ENCODE measurements around the gene SIX2. TPM values are rescaled to one million over a fixed set of nuclear protein-coding genes. Genes with fewer than 3 reads are reported as not detected.

SIX2 gene
- total RNA-seq, 1 experiment from 2014 or later = not detected

DNA sequence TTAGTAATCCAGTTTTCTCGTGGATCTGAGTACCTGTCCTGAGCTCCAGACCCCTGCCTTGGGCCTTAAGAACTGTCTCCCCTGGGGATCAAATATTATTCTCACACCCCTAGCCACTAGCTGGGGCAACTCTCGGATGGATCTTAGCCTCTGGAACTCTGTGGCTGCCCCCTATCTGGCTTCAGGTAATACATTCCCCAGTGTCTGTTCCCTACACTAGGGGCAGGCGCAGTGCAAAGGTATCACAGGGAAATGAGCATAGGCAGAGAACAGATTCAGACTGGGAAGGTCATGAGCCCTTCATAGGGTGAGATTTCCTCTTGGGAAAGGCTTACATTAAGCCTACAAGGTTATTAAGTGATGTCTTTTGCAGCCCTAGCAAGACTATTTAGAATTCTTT, 11.2 kb upstream of the SIX2 start:
- no peak for DNase-seq (ENCODE audit: low spot score)

DNA sequence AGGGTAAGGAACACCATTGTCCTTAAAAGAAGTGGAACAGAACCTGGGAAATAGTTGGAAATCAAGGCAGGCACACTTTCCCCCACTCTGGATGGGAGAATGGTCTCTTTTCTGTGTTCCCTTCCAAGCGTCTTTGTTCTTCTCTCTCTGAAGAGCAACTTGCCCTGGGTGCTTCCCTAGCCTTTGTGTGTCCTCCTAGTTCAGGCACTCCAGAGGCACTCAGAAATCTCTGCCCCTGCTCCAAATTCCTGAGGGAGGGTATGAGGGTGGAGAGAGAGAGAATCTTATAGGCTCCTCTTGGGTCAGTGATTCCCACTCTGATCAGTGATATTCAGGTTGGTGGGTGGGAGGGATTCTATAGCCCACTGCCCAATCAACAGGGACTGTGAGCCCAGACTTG, 8.8 kb upstream of the SIX2 start:
- DNase-seq (ENCODE audit: low spot score) = no peak

DNA sequence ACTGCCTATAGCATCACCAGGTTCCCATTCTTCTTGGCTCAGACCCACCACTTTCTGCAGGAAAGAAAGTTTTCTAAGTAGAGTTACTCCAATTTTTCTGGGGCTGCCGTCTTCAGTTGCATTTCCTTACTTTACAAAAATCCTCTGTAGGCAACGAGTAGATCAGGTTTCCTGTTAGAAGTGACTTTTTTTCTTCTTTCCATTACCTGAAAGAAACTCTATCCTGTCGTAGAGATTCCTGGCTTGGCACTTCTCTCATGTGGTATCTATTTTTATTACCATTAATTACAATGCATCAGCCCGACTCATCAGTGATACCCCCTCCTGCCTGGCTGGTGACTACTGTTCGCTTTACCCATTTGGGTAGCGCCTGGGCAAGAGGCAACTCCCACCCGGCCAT, 5.6 kb upstream of the SIX2 start:
- no peak for DNase-seq (ENCODE audit: low spot score)

DNA sequence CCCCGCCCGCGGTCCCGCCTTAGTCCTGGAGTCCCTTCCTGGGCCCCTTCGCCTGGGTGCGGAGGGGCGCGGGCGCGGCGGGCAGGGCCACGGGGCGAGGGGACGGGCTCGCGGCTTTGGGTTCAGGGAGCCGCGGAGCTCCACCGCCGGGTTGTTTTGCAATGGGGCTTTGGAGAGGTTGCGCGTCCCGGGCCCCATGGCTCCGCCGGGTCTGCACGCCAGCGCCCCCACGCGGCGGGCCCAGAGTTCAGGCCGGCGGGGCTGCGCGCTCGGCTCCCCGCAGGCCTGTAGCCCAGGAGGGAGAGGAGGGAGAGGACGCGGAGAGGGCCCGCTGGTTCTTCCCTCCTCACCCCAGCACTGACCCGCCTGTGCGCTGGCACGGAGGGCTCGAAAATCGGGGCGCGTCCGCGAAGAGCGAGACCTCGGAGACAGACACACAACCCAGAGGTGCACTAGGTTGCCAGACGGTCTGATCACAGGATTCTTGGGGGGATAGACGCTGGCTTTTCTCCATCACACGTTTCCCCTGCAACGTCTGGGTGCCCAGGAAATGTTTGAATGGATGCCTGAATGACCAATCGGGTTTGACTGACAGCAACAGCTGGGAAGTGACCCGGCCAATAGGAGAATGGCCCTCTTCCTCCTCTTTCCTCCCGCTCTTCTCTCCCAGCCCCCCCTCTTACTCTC, 4.9 kb upstream of the SIX2 start:
- peak; percentile 71 for DNase-seq (ENCODE audit: low spot score)

DNA sequence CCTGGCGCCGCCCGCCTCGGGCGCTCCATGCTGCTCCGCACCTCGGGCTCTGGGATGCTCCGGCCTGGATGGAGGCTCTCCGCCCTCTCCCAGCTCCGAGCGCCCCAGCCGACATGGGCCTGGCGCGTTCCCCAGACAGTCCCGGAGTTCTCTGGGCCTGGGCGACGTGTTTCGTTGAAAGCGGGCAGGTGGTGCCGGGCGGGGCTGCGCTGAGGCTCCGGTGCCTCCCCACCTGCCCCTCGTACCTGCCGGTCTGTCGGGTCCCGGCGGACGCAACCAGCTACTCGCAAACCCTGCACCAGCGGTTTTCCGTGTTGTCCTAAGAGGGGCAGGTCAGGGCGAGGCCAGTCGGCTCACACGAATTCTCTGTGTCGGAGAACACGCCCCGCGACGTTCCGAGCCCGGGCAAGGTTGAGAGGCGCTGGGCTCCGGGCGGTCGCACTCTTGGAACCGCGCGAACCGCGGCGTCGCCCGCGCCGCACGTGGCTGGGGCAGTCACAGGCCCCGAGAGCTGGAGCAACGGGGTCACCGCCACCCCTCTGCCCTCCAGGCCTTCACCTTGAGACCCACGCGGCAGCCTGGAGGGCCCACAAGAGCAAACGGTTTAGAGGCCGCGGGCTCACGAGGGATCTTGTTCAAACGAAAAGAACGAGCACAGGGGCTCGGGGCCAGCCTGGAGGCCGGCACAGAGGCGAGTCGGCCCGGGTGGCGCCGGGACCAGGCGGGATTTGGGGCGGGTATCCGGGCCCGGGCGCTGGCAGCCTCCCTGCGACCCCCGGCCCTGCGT, 4.2 kb upstream of the SIX2 start:
- DNase-seq (ENCODE audit: low spot score) = no peak

DNA sequence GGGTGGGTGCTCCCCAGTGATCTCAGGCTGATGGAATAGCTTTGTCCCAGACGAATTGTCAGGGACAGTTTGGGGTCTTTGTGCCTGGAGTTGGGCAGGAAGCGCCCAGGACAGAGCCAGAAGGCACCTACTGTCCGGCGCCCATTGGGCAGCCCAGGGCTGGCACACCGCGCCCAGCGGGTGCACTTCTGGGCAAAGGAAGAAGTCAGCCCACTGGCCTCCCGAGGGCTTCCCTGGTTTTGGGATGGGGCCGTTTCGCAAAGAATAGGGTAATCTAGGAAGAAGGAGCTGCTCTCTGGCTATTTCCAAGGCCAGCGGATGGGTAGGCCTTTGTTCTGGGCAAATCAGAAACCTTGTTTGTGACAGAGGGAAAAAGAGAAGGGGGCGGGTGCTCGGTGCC, 3.5 kb upstream of the SIX2 start:
- no peak for DNase-seq (ENCODE audit: low spot score)

DNA sequence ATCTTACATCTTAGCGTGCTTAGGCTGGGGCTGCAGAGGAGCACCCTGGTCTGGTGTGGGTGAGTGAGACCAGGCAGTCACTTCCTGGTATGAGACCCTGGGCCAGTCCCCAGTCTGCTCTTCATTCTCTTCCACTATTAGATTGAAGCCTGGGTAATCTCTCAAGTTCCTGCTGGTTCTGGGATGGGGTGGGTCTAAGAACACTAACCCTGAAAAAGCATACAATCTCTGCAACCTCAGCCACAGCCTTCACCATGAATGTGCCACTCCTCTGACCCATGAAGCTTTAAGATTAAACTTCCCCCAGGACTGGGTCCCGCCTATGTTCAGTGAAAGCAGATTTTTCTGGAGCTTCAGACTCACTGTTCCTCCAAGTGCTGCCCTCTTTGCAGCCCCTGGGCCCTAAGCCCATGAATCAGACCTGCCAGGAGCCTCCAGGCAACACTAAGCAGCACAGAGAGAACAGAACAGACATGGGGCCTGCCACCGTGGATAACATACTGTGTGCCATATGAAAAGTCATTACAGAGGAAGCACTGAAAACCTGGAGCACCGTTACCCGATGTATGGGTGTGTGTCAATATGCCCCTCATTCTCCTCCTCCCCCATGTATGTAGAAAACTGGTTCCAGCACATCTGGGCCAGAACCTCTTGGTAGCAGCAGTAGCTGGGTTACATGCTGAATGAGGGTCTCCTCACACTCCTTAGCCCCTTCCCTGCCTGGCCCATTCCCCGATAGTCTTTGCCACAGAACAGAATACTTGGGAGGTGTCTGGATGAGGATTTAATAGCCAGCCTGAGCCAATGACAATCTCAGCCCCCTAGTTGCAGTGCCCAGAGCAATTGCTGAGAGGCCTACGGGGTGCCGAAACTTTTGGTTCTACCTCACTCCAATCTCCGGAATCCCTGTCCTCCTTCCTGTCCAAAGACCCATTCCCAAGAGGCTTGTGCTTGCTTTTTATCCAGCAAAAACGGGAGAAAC, 2.7 kb upstream of the SIX2 start:
- DNase-seq (ENCODE audit: low spot score) = no peak

DNA sequence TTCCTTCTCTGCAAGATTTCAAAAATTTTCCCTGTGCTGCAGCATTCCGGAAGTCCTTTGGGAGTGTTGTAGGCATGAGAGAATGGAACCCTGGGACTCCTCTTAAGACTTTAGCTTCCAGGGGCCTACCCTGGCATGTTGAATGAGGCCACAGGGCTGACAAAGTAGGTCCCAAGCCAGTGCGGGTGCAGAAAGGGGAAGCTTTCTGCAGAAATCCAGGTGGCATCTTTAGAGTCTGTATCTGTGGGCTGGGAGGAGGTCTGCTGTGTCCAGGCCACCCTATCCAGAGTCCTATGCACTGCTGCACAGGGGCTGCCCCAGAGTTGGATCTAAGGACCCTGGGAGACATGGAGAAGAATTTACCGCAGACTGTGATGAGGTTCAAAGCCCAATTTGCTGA, 1.9 kb upstream of the SIX2 start:
- DNase-seq (ENCODE audit: low spot score) = no peak

DNA sequence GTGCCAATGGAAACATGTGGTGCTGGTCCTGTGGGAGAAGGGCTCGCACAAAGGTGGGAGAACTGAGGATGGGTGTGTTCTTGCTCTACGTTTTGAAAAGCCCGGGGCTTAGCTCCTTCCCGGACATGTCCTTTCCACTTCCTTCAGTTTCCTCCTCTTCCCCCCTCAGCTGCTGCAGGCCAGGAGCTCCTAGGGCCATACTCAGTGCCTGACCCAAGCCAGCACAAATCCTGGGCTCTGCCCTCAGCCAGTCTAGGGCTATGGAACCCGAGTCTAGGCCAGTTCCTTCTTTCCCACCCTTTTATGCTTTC, 1.4 kb upstream of the SIX2 start:
- no peak for DNase-seq (ENCODE audit: low spot score)

DNA sequence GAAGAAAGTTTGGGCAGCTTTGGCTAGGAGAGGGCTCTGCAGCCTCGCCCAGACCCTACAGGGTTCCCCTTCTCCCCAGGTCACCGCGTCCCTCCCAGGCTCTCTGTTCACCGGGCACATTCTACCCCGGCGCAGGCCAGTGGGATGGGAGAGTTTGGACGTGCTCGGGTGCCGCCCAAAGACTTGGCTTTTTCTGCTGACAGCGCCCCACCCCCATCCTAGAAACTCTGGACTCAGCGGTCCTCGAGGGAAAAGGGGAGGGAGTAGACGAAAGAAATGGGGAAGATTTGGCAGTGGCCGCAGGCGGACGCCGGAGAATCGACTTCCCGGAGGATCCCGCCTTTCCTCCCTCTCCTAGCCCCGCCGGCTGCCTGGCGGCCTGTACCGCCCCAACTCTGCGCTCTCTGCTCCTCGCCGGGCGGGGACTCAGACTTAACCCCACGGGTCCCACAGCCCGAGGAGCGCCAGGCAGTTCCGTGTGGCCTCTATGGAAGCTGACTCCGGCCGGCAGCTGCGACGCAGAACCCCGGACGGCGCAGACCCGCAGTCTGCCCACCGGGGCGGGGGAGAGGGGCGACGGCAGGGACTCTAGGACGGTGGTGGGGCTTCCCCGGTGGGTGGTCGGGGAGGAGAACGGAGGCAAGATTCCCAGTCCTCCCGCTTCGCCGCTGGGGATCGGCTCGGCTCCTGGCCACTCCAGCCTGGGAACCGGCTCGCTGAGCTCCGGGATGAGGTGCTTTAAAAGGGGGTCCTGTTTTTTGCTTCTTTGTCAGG, 863 bp upstream of the SIX2 start:
- peak; percentile 22 for DNase-seq (ENCODE audit: low spot score)

DNA sequence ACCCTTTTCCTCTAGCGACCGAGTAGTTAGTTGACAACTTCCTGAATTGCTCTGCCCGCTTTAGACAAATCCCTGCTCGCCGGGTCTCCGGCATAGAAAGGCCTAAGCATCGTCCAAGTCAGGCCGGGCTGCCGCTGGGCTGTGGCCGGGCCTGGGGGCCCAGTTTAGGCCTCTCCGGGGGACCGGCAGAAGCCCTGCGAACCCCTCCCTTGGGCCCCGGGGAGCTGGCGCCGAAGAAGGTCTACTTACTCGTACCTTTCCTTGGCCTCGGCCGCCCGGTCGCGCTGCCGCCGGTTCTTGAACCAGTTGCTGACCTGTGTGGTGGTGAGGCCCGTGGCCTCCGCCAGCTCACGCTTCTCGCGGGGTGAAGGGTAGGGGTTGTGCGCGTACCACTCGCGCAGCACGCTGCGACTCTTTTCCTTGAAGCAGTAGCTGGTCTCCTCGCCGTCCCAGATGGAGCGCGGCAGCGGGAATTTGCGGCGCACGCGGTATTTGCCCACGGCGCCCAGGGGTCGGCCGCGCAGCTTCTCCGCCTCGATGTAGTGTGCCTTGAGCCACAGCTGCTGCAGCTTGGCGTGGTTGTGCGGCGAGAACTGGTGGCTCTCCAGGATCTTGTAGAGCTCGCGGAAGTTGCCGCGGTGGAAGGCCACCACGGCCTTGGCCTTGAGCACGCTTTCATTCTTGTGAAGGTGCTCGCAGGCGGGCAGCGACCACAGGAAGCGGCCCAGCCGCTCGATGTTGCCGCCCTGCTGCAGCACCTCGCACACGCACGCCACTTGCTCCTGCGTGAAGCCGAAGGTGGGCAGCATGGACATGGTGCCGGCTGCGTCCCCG, 739 bp downstream of the SIX2 start:
- DNase-seq (ENCODE audit: low spot score) = no peak

DNA sequence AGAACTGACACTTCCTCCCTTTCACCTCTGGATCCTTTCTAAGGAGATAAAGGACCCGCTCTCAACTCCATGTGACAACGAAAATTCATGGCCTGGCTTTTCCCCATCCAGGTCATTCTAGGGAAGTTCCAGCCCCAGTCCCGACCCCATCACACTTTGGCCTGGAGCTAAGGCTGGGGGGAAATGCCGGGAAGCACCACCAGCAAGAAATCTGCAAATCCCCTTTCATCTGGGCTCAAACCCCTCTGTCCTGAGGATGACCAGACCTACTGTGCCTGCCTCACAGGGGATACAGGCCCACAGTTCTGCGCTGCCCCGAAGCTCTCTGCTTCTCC, 1.3 kb downstream of the SIX2 start:
- DNase-seq (ENCODE audit: low spot score) = no peak

DNA sequence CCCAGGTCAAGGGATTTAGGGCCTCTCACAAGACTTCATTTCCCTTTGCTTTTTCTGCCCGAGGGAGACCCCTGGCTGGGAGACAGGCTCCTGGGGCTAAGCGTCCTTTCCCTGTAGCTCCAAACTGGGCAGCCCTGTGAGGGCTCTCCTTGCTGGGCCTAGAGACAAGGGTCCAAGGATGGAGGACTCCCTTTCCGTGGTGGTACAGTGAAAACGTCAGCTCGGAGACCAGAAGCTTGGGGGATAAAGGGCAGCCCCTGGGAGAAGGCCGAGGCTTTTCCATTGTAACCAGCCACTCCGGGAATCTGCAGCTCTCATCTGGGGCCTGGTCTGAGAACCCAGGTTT, 2.3 kb downstream of the SIX2 start:
- no peak for DNase-seq (ENCODE audit: low spot score)

DNA sequence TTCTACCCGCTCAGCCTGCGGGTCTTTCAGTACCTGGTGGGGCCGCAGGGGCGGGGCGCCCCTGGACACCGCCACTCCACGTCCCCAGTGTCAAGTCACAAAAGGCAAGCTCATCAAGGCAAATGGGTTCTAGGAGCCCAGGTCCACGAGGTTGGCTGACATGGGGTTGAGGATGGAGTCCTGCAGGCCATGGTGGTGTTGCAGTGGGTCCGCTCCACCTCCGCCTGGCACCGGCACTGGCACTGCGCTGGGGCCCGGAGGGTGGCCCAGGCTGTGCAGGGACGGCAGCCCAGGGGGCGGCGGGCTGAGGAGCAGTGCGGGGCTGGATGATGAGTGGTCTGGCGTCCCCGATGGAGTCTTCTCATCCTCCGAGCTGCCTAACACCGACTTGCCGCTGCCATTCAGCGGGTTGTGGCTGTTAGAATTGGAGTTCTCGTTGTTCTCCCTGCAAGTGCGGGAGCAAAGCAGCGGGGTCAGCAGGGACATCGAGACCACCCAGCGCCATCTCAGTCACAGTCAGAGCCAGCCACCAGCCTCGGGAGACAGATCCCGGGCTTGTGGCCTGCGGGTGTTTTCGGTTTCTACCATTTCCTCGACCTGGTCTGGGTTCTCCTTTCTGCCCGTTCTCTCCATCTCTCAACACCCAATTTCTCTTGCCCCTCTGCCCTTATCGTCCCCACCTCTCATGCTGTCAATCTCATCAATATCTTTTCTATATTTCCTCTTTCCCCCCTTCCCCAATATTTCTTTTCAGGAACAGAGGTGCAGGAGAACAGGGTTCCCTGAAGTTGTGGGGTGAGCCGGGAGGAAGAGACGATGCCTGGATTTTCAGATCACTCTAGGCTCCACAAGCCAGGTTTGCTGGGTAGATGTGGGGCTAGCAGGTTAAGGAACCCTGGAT, 3.0 kb downstream of the SIX2 start:
- DNase-seq (ENCODE audit: low spot score) = no peak

DNA sequence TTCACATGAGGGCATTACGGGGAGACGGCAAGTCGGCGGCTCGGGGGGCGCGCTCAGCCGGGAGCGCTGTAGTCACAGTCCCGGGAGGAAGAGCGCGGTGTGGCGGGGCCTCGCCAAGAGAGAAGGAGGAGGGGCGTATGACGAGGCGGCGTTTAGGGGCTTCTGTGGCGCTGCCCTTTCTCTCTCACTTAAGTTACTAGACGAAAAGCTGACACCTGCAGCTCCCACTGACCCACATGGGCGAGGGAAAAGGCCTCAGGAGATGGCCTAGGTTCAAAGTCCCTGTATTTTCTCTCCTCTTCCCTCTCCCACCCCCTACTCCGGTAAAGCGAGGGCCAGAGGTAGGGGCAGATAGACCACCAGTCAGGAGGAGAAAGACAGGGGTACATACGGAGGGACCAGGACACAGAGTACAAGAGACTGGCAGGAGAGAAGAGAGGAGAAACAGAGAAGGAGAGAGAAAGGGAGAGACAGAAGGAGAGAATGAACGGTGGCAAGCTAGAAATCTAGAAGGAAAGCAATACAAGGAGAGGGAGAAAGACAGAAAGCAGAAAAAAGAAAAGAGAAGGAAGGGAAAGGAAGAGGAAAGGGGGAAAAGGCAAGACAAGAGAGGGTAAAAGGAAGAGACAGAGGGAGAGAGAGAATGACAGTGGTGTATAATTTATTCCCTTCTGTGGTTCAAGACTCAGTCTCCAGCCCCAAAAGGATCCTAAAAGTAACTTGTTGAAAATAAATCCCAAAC, 3.8 kb downstream of the SIX2 start:
- no peak for DNase-seq (ENCODE audit: low spot score)

DNA sequence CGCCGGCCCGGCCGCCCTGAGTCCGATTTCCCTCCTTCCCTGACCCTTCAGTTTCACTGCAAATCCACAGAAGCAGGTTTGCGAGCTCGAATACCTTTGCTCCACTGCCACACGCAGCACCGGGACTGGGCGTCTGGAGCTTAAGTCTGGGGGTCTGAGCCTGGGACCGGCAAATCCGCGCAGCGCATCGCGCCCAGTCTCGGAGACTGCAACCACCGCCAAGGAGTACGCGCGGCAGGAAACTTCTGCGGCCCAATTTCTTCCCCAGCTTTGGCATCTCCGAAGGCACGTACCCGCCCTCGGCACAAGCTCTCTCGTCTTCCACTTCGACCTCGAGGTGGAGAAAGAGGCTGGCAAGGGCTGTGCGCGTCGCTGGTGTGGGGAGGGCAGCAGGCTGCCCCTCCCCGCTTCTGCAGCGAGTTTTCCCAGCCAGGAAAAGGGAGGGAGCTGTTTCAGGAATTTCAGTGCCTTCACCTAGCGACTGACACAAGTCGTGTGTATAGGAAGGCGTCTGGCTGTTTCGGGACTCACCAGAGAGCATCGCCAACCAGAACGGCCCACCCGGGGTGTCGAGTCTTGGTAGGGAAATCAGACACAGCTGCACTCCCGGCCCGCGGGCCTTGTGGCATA, 4.6 kb downstream of the SIX2 start:
- no peak for DNase-seq (ENCODE audit: low spot score)

DNA sequence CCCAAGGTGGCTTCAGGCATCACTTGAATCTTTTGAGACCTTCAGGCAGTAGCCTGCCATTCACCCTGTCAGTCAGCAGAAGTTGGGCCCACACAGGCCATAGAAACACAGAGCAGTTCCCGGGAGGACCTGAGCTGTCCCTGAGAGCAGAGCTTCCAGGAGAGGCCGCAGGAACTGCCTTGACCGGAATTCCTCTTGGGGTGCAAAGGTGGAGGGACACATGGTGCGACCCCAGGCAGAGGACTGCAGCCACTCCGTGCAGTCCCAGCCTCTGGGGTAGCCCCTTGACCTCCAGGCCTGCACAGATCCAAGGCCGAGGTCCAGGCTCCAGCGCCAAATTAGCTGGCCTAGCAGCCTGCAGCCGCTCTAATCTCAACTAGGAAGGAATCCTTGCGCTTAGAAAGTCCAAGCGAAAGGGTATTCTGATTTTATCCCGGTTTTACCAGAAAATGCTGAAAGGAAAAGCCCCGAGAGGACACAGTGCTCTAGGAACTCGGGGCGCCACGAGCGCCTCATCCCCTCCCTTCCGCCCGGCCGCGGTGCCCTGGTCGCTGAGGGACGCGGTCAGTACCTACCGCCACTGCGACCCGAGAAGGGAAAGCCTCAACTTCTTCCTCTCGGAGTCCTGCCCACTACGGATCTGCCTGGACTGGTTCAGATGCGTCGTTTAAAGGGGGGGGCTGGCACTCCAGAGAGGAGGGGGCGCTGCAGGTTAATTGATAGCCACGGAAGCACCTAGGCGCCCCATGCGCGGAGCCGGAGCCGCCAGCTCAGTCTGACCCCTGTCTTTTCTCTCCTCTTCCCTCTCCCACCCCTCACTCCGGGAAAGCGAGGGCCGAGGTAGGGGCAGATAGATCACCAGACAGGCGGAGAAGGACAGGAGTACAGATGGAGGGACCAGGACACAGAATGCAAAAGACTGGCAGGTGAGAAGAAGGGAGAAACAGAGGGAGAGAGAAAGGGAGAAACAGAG, 5.4 kb downstream of the SIX2 start:
- DNase-seq (ENCODE audit: low spot score) = no peak

DNA sequence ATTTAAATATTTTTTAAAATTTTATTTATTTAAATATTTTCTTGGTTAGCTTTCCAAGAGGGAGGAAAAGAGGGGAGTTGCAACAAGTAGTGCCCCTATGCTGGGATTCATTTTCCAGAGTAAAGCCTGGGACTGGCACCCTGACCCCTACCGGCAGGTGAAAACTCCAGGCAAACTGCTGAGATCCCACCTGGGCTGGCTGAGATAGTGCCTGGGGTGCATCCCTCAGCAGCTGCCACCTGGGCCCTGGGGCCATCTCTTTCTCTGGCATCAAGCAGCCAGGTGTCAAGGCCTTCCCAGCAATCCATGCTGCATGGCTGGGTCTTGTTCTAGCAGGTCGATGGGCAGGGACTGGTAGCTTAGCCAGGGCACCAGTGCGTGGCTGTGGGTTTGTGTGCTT, 6.6 kb downstream of the SIX2 start:
- no peak for DNase-seq (ENCODE audit: low spot score)
